NCI-H2196 treated with DMSO at 0.1 percent for 48 hours (cell line): ENCODE data around the gene NAALADL2.
A peak's percentile ranks its signal among the peaks of the same experiment; 100 is the strongest.

Source experiments
- DNase-seq: peaks from one replicate; lab custom pipeline; 2025; ENCODE audit not compliant: unreplicated experiment; lab: John Stamatoyannopoulos, UW

The NAALADL2 gene

DNA sequence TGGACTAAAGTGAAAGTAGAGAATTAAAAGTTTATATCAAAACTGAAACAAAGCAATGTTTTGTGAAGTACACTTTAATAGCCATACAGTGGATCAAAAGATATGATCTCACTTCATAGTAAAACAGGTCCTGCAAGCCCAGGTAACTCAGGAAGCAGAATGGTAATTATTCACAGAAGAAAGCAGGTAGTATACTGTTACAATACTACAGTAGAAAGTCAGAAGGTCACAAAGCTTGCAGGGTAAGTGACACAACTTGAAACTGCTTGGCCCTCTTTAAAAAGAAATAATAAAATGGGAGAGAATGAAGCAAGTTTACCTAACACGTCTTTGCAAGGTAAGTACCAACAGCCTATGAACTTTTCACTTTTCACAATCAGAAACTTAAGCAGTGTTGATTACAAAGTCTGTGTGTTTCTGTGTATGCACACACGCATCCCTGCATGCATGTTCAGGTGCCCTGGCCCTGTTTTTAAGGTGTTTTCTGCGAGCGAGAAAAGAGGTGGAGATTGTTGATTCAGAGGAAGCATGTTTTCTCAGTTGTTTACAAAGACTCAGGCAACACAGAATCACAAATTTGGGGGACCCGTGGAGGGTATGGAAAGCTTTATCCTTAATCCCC, at the start of gene NAALADL2:
Gene NAALADL2, plus strand, starts transcription at position 221 of the 622 bp plus-strand sequence.
- DNase-seq: peak; percentile 54

DNA sequence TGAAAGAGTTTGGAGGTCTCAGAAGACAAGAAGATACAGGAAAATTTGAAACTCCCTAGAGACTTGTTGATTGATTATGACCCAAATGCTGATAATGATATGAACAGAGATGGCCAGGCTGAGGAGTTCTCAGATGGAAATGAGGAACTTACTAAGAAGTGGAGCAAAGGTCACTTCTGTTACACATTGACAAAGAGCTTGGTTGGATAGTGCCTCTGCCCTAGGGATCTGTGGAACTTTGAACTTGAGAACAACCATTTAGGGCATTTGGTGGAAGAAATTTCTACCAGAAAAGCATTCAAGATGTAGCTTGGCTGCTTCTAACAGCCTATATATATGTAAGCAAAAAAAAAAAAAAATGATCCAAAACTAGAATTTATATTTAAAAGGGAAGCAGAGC, 48.9 kb upstream of the NAALADL2 start:
- no peak for DNase-seq

DNA sequence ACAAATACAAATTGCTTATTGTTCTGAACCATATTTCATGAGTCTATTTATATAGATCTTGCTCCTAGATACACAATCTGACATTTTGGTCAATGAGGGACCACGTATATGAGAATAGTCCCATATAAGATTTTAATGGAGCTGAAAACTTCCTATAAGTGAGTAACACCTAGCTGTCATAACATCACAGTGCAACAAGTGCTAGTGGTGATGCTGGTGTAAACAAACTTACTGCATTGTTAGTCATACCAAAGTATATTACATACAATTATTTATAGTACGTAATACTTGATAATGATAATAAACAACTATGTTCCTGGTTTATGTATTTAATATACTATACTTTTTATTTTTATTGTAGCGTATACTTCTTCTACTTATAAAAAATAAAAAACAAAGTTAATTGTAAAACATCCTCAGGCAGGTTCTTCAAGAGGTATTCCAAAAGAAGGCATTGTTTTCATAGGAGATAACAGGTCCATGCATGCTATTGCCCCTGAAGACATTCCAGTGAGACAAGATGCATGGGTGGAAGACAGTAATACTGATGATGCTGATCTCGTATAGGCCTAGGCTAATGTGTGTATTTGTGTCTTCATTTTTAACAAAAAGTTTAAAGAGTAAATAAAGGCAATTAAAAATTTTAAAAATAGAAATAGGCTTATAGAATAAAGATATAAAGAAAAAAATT, 46.8 kb upstream of the NAALADL2 start:
- DNase-seq: no peak

DNA sequence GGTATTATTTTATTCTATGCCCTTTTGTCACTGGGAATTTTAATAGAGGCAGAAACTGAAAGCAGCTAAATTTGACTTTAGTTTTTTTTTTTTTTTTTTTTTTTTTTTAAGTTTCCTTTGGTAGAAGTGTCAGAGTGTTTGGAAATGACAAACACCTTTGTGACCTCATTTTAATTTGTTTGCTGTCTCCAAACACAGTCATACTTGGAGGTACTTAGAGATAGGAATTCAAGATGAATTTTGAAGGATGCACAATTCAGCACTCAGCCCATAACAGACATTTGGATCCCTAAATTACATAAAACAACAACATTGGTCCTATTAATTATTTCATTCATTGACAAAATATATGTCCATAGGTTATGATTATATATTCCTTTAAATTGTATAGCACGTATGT, 43.4 kb upstream of the NAALADL2 start:
- no peak for DNase-seq

DNA sequence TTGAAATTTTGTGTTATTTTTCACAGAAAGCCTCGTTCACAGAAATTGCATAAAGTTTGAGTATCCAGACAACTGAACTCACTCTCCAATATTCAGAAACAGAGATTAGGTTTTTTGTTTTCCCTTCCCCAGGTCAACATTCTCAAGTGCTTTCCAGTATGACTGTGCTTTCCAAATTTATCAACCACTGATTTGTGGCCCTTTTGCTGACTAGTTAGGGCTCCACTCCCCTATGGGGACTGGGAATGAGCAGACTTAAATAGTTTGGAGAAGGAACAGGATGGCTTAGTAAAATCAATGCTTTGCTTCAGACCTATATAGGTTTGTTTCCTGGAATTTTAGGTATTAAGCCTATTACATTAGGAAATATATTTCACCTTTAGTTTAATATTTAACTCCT, 38.2 kb upstream of the NAALADL2 start:
- DNase-seq: no peak

DNA sequence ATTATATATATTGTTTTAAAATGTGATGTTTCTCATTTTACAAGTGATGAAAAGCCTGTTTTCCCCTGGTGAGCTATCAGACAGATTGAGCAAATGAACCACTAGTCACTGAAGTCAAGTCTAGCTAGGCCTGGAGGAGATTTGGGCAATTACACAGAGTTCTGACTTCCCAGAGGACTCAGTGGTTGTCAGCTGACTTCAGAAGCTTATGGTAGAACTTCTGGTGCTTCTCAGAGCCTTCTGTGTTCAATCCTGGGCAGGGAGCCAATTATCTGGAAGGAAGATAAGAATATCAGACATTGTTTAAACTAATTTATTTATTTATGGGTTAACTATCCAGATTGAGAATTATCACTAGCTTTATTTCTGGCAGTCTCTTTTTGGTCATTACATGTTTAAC, 37.7 kb upstream of the NAALADL2 start:
- no peak for DNase-seq

DNA sequence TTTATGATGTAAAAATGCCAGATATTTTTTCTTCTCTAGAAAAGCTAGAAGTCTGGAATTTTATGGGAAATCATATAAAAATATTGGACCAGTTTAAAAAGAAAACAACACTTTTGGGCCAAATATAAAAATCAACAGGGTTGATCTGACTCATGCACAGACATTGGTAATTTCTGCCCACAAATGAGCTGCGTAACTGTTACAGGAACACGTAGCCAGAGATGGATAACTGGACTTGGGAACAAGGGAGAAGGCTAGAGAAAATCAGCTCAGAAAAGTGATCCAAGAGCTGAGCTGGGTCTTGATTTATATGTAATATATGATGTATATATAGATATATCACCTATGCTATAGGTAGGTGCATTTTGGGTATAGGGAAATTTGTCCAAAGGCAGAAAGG, 36.8 kb upstream of the NAALADL2 start:
- no peak for DNase-seq

DNA sequence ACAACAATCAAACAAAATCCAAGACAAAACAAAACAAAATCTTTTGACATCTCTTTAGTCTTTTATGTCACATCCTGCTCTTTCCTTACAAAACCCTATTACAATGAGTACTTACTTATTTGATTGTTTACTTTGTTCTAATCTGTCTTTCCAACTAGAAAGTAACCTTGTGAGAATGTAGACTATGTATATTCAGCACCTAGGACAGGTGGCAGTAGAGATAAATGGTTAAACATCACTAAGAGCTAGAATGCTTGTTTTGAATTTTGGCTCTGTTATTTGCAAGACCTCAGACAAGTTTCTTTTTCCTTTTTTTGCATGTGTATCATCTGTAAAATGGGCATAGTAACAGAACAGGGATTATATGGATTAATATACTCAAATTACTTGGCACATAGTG, 33.1 kb upstream of the NAALADL2 start:
- no peak for DNase-seq

DNA sequence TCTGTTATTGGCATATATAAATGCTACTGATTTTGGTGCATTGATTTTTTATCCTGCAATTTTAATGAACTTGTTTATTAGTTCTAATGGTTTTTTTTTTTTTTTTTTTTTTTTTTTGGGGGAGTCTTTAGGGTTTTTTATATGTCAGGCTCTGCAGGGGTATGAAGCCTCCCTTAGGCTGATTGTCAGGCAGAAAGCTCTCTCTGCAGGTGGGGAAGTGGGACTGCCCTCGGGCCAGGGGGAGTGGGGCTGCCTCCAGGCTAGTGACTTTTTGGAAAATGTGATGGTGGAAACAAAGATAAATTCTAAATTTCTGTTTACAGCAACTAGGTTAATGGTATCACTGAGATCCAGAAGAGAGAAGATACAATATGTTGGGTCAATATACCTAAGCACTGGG, 14.4 kb upstream of the NAALADL2 start:
- no peak for DNase-seq

DNA sequence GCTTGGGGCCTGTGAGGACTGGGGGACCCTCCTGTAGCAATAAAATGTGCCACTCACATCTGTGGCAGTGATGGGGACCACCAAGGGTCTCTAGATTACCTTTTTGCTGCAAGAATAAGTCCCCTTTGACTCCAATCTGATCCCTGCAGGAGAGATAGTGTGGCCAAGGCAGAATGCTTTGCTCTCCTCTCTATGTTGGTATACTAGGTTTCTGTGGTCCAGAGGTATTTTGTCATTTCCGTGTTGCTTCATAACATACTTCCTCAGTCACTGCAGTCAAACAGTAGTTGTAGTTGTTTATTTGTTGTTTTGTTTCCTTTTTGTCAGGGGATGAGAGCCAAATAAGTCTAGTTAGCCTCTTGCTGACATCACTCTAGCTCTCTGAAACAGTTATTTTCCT, 13.1 kb upstream of the NAALADL2 start:
- no peak for DNase-seq

DNA sequence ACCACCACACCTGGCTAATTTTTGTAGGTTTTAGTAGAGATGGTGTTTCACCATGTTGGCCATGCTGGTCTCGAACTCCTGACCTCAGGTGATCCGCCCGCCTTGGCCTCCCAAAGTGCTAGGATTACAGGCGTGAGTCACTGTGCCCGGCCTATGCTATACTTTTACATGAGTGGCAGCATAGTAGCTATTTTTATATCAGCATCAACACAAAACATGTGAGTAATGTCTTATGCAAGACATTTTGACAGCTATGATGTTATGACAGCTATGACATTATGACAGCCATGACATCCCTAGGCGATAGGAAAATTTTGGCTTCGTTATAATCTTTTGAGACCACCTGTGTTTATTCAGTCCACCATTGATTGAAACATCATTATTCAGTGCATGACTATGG, 4.1 kb upstream of the NAALADL2 start:
- DNase-seq: no peak

DNA sequence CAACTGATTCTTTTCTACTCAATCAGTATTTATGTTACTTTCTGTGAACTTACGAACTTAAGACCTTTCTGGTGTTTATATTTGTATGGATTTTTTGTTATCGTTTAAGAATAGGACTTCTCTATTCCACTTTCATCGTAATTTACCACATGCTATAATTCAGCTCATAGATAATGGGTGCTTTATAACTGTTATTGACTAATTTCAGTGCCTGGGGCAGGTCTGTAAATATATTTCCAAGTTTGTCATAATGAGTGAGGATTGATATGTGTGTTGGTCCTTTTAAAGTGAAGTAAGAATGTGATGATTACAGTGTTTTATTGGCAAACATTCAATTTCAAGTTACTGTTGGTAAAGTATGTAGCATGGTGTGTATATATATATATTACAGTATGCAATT, 1.8 kb upstream of the NAALADL2 start:
- DNase-seq: no peak

DNA sequence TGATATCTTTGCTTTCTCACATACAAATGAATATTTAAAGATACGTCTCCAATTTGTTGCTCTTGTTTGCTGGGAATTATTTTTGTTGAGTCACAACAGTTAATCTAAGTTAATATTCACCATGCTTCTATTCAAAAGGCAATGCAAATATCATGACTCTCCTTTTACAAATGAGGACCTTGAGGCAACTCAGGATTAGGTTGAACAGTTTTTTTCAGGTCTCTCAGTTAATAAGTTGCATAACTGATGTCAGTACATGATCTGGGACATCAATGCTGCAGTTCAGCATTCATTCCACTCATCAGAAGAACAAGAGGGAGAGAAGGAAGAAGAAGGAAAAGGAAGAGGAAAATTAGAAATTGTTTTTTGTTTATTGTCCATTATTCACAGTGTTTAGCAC, 781 bp upstream of the NAALADL2 start:
- DNase-seq: no peak

DNA sequence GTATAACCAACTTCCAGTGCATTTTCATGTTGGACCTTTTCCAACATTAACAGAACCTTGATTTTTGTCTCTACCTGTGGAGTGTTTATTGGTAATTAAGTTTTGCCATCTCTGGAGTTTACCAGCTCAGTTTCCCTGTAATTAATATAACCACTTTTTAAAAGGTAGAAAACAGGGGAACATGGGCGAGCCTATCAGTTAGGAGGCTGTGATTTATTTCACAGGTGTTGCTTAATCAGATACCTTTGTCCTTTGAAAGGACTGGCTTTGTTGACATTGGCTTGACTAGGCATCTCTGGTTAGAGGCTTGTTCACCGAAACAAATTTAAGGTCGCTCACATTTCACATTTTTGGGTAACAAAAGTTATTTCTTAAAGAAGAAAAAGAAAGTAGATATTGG, 622 bp downstream of the NAALADL2 start:
- DNase-seq: no peak

DNA sequence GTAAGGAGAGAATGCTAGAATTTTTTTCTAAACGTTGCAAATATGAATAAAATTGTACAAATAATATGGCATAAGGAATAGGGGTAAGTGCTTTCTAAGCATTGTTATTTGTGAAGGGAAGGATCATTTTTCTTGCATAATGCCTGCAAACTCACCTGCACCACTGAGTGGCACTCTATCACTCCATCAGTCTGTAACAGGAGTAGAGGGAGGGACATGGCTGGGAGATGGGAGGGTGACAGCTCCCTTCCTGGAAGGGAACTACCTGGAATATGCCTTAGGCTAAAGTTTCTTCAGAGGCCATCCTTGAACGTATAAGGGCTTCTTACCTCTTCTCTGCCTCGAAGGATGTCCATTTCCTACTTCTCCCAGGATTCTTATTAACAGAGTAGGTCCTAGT, 3.0 kb downstream of the NAALADL2 start:
- no peak for DNase-seq

DNA sequence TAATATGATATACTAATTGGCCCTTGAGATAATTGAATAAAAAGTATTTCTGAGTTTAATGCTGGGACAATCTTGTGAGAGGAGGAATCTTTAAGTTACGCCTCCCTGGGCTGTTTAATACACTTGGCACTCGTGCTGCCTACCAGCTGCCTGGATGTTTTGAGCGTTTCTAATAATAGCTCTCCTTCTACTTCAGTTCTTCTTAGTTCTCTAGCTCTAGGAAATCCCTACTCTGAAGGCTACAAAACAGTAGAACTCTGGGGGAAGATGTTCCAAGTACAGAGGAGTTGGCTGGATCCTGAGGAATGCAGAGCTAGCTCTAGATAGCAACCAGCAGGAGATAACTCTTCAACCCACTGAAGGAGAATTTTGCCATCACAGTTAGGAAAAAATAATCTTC, 3.5 kb downstream of the NAALADL2 start:
- no peak for DNase-seq

DNA sequence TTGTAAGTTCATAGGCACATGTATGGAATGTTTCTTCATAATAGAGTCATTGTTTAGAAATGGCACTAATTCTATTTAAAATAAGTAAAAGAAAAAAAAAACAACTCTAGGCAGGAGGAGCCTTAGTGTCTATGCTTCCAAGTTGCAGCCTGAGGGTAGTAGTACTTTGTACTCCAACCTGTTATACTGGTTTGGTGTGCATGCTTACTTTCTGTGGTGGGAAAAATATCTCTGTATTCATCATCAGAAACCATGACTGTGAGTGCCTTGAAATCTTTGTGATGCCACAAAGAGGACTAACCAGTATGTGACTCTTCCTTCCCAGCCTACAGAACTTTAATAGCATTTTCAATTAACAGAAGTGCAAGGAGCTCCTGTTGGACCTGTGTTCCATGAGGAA, 4.4 kb downstream of the NAALADL2 start:
- DNase-seq: no peak

DNA sequence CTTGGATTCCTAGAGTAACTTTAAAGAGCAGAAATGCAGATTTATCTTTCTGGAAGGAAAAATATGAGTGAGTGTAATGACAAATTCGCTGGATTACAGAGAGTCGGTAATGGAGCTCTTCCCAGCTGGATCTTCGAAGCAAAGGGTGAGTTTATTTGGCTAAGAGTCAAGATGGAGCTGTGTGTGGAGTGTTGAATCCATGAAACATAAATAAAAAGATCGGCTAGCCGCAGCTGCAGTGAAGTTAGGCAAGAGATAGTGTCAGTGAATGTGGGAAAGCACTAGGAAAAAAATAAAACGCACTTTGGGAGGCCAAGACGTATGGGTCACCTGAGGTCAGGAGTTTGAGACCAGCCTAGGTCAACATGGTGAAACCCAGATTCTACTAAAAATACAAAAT, 10.3 kb downstream of the NAALADL2 start:
- DNase-seq: no peak

DNA sequence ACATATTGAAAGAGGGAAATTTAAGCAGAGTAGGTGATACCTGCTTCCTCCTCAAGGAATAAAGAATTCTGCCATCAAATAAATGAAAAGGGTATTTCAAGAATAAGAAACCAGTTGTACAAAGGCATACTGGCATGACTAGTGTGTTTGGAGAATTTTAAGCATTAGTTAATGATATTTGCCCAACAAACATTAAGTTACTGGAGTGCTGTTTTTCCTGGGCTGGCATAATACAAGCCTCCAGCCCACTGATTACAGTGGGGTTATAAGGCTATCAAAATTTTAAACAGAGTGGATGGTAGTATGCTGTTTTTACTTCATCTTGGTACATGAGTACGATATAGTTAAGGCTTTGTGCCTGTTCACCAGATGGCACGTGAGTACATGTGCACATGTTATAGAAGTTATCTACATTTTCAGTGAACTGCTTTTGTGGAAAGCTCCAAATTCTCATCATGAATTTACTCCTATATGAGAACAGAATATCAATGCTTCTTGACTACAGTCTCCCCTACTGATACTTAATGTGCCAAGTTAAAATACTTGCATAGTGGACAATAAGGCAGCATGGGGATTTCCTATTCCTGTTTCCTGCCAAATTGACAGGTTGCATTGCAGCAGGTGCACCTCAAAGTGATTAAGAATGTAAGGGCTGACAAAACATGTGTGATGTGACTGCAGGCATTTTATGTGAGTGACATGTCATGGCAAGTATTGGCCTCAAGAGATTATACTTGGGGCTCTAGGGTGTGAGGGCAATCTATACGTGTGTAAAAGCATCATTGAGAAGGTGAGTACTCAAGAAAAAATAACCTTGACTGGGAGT, 14.9 kb downstream of the NAALADL2 start:
- DNase-seq: no peak

DNA sequence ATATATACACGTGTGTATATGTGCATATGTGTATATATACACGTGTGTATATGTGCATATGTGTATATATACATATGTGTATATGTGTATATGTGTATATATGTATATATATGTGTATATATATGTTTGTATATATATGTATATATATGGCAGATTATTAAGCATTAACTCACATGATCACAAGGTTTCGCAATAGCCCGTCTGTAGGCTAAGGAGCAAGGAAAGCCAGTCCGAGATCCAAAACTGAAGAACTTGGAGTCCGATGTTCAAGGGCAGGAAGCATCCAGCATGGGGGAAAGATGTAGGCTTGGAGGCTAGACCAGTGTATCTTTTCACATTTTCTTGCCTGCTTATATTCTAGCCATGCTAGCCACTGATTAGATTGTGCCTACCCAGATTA, 23.7 kb downstream of the NAALADL2 start:
- no peak for DNase-seq

DNA sequence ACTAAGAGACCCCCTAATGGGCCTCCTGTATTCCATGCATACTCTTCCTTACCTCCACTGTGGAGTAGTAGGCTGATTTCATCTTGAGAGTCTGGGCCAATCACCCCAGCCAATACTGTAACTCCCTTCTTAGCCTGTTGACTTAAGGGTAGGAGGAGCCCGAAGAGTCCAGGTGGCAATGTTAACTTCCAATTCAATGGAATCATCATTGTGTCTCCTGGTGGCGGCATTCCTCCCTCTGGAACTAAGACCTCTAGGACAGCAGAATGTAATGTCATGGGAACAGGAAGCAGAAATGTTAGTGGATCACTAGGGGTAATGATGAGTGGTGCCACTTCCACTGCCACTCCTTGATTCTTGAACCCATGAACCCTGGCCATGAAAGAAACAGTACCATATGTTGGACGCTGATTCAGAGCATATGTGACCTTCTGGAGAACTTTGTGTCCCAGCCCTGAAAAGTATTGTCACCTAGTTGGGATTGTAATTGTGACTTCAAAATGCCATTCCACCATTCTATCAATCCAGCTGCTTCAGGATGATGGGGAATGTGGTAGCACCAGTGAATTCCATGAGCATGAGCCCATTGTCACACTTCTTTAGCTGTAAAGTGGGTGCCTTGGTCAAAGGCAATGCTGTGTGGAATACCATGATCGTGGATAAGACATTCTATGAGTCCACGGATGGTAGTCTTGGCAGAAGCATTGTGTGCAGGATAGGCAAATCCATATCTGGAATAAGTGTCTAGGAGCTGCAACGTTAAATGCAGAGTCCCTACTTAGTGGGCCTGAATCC, 24.9 kb downstream of the NAALADL2 start:
- no peak for DNase-seq
